T-helper 1 cell (primary cell): Measurements from ENCODE around the gene GRK3.
A peak's percentile ranks its signal among the peaks of the same experiment; 100 is the strongest.
"Not testable (repeated sequence)": the region's sequence is repeated elsewhere in the genome, so short reads cannot be mapped to it uniquely, and the experiment has no call there.

Experiments used
- DNase-seq, 5 donors: peaks; one replicate each; pipeline ENCODE4 v3.0.0-alpha.2; 2012 to 2020

GRK3 gene

DNA sequence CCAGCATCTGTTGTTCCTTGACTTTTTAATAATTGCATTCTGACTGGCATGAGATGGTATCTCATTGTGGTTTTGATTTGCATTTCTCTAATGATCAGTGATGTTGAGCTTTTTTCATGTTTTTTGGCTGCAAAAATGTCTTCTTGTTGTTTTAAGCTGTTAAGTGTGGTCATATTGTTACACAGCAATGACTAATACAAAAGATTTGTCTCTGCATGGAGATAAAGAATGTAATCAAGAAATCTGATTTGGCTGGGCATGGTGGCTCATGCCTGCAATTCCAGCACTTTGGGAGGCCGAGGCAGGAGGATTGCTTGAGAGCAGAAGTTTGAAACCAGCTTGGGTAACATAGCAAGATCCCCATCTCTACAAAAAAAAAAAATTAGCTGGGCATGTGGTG, 12.1 kb upstream of the GRK3 start:
- DNase-seq: not testable (repeated sequence)

DNA sequence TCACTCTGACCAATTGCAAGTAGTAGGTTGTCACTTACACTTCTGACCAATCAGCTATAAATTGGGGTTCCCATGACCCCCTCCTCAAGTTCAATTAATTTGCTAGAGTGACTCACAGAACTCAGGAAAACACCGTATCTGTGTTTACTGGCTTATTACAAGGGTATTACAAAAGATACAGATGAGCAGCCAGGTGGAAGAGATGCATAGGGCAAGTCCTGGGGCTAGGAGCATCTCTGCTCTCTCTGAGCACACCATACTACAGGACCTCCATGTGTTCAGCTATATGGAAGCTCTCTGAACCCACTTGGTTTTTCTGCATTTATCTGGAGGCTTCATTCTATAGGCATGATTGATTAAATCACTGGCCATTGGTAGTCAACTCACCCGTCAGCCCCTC, 11.3 kb upstream of the GRK3 start:
- no peak for DNase-seq

DNA sequence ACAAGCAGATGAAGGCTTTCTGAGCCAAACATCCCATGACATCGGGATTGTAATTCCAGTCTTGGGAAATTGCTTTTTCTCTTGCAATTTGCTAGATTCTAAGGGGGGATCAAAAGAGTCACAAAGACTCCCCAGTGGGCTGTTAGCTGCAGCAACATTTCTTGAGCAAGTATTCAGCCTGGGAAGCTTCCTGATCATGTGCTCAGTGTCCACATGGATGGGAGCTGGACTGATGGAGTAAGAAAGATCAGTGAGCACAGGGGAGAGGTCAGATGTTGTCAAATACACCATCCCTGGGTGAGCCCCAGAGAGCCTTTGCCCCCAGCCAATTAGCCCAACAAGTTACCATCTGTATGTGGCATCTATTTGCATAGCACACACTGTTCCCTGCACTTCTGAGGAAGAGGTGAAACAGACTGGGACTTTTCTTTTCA, 10.2 kb upstream of the GRK3 start:
- DNase-seq: no peak

DNA sequence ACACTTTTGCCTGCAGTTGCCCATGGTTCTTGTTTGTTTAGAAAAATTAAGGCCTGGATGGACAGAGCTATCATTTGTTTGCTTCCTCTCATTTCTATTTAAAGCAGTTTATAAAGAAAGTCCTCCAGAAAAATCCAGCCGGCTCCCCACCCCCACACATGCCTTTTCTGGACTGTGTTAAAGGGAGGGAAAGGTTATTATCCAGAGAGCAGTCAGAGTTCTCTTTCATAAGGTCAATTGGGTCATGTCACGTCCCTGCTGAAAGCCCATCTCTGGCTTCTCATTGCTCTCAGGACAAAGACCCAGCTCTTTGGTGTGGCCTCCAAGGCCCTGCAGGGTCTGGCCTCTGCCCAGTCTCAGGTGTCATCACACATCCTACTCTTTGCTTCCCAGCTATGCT, 9.8 kb upstream of the GRK3 start:
- no peak for DNase-seq

DNA sequence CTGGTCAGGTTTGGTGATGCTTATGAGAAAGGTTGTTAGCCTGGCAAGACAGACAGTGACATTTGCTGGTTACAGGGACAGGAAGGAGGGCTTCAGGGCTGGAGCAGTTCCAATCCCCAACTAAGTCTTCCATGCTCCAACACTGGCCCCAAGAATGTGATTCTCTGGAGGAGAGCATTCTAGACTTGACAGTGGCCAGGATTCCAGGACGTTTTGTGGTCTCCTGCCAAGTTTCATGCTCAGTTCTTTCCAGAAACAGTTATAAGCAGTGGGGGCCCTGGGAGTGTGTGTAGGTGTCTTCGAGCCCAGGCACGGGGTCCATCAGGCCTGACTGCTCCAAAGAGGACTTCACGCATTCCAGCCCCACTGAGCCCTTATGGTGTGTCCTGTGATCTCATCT, 8.9 kb upstream of the GRK3 start:
- DNase-seq: no peak

DNA sequence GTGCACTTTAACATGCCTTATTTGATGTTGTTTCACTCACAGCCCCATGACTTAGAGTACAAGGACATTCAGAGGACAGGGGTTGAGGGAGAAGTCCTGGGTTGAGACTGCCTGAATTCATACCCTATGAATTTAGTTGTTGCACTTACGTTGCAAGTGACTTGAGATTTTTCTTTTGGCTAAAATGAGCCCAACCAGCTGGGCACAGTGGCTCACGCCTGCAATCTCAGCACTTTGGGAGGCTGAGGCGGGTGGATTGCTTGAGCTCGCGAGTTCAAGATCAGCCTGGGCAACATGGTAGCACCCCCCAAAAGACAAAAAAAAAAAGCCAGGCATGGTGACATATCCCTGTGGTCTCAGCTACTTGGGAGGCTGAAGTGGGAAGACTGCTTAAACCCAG, 7.3 kb upstream of the GRK3 start:
- no peak for DNase-seq

DNA sequence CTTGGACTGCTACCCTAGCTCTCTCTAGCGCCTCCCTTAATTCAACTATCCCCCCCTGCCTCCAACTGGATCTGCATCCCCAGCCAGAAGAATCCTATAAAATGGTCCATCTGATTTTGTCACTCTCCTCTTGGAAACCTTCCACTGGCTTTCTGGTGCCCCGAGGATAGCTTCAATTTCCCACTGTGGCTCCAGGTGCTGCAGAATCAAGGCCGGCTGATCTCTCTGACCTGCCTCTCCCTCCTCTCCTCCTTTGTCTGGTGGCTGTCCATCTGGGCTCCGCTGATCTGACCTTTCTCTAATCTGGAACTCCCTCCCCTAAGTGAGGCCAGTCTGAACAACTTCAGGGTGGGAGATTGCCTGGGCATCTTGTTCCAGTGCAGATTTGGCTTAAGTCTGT, 6.1 kb upstream of the GRK3 start:
- no peak for DNase-seq

DNA sequence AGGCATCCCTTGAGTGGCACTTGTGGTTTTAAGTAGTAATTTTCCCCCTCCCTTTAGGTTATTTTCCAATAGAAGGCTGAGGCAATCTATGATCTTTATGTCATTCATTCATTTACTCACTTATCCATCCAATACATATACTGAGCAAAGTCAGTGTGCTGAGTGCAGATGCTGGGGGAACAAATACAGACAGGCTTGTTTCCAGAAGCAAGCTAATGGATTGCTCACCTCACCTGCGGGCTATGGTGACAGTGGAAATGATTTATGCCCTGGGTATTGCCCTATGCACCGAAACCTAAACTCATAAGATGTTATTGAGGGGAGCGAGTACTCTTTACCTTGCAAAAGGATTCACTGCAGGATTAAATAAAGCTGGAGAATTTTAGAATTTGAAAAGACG, 4.6 kb upstream of the GRK3 start:
- not testable (repeated sequence) for DNase-seq

DNA sequence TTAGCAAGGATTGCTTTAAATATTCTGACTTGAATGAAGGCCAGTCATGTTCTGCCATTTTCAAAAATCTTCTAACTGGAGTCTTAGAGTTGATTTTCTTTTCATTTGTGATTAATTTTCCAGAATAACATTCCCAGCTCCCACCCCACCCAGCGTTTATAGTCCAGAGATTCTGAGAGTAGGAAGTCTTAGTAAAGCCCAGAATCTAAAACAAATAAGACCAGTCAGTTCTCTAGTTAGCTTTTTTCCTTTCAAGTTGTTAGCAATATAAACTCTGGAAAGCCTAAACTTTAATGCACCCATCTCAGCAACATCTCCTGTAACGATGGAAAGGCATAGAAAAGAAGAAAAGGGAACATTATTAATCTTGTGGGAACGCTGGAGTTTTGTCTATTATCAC, 3.3 kb upstream of the GRK3 start:
- not testable (repeated sequence) for DNase-seq

DNA sequence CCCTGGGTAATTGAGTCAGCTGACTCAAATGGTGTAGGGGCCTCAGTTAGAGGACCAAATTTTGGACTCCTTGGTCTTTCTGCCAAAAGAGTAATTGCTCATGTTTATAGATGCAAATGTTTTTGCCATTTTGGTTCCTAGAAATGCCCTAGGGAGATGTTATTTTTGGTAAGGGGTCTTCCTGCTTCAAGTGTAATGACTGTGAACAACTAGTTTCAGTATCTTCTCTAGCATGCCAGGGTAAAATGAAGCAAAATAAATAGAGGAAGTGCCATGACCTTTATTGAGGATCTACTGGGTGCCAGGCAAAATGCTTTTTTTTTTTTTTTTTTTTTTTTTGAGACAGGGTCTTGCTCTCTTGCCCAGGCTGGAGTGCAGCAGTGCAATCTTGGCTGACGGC, 2.5 kb upstream of the GRK3 start:
- not testable (repeated sequence) for DNase-seq

DNA sequence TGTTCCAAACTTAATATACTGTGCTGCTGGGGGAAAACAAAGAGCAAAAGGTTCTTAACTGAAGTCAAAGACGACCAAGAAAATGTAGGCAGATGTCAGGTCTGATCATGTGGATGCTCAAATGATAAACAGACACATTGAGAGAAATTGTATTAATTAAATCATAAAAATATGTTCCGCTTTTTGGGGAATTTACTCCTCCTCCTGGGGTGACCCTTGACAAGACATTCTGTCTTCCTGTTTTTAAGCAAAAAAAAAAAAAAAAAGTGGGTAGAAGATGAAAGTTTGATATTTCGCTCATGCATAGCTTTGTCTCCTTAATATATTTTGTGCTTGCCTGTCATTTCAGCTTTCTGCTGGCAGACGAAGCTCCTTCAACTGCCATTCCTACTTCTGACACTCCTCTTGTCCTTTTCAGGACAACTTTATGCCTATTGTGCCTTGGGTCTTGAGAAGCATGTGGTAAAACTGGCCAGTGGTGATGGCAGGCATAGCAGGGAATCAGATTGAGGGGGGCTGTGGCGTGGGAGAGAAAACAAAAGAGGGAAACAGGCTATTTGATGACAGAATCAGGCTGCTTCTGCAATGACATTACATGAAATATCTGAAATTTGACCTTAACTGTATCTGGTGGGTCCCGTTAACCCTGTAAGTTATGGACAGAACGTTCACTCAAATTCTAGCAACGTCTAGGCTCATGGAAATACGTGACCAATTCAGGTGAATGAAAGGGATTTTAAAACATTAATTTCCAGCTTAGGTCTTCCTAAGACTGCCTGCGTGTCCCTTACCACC, 1.3 kb upstream of the GRK3 start:
- not testable (repeated sequence) for DNase-seq

DNA sequence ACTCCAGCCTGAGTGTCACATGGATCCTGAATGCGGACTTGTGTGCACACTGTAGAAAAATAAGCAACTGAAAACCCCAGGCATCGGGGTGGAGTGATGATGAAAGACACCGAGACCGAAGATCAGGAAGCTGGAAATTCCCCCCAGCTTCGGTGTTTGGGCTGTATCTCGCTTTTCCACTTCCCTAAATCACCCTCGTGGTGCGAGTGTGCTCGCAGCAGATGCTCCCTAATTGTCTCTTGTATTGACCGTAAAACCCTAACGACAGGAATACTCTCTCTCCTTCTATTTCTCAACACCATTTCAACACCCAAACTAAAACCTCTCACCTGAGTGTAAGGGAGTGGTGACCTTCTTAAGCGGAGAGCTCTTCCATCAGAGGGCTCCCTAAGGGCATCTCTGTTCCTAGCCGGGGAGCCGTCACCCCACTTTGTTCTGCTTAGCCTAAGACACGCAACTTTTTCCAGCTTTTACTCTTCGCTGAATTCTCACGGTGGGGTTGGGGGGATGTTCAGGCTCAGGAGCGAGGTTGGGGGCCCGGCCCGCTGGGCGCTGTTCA, 635 bp upstream of the GRK3 start:
- peak in 1 of 5 donors; percentile 23 for DNase-seq

DNA sequence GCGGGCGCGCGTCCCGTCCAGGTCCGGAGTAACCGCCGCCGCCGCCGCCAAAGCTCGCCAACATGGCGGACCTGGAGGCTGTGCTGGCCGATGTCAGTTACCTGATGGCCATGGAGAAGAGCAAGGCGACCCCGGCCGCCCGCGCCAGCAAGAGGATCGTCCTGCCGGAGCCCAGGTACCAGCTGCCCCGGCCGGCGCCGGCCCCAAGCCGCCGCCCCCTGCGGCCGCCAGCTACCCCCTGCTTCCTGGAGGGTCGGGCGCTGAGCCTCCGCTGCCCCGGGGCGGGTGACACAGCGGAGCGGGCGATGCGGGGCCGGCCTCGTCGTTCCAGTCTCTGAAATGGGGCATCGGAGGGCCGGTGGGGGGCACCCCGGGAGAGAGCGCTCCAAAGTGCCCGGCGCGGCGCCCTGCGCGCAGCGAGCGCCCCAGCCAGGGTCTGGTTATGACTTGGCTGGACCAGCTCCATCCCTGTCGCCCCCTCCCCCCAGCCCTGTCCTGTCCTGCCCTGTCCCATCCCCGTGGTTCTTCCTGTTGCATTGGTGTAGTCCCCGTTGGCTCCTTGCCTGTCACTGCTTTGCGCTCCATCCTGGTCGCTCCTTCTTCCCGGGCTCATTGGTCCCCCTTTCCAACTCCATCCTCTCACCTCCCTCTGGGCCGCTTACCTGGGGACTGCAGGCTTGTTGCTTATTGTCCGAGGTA, 653 bp downstream of the GRK3 start:
- DNase-seq: peak in 1 of 5 donors; percentile 23

DNA sequence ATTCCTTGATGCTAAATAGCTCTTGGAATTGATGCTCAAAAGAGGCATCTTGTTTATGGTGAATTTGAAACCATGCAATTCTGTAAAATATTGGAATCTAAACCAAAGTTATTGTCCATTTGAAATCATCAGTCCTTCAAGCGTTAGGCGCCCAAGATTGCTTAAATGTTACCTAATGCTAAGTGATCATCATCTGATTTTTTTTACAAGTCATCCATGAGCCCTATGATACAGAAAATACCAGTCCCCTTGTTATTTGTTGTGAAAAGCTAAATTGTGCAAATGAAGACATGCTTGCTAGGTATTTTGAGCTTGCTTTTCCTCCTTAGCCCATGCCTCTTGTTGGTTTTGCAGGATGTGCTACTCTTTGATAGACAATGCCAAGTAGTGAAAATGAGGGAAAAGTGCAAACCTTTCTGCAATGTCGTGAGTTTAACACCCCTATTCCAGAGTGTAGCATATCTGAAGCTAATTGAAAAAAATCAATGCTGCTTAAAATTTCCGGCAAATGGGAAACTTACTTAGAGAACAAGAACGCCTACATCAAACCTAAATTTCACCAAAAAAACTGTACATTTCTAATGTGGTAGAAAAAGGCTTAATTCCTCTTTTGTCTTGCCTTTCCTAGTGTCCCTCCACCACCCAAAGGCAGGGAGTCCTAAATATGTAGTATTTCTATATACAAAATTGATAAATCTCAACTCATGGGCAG, 1.9 kb downstream of the GRK3 start:
- no peak for DNase-seq

DNA sequence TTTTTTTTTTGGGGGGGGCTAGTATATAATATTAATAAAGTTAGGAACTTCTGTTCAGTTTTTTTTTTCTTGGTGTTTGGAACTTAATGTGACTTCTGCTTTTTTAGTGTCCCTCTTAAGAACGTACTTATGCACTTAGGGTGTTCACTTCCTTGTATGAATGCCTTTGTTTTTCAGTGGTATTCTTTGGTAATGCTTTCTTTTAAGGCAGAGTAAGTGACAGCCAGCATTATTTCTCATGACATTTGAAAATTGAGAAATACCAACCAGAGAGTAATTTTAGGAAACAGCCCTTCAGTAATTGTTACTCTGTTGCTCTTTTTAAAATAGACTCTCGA, 2.4 kb downstream of the GRK3 start:
- no peak for DNase-seq

DNA sequence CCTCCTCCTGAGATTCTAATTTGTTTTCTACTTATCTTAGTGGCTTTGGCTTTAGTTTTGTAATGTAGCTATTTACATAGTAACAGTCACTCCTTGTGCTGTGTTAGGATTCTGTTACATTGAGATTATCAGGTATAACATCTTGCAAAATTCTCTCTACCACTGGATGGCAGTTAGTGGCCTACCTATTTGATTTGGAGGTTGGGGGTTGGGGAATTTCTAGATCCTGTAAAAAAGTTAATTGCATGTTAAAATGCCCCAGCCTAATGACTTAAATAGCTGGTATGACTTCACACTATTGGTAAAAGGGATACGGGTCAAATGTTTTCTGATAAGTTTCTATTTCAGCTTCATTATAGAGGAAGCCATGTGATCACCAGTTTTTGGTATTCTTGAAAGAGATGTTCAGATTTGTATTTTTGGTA, 2.8 kb downstream of the GRK3 start:
- peak in 1 of 5 donors; percentile 20 for DNase-seq

DNA sequence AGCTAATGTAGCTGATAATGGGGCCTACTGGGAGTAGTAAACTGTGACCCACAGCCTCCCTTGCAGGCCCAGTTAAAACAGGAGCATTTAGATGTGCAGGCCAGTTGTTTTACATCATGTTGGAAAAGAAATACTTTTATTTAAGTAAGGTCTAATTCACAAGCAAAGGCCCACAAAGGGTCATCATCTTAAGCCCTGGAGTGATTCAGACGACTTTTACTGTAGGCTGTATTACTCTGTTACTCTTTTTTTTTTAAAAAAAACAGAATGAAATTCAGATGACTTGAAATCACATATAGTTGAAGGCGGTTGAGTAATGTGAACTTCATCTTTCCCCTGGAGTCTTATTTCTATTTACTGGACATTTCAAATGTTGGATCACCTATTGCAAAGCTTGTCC, 3.6 kb downstream of the GRK3 start:
- DNase-seq: not testable (repeated sequence)

DNA sequence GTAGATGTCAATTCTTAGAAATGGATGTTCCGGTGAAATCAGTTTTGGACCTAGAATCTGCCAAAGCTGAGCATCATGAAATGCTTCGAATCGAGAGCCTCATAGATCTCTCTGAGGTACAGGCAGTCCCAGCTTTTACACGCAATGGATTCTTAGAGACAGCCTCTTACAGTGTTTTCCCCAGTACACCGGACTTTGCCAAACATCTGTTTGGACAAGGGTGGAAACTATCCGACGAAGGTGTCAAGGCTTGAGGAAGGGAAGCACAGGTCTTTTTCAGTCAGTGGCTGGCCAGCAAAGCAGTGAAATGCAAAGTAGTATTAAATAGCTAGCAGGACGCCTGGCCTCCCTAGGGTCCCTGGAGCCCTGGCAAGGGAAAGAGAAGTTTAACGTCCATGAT, 4.9 kb downstream of the GRK3 start:
- no peak for DNase-seq

DNA sequence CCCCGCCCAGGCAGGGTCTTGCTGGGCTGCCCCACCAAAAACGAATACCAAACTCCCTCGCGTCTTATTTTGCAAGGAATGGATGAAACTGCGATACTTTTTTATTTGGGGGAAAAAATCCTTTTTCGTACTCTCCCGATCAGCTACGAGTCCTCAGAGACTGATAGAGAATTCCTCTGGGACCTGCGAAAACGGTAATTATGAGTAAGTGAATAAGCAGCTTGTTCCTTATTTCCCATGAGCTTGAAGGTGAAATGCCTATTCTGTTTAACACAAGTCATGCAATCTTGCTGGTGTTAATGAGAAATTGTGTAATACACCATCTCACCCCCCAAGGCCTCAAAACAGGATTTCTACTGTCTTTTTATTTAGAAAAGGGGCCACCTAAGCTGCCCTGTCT, 5.5 kb downstream of the GRK3 start:
- no peak for DNase-seq

DNA sequence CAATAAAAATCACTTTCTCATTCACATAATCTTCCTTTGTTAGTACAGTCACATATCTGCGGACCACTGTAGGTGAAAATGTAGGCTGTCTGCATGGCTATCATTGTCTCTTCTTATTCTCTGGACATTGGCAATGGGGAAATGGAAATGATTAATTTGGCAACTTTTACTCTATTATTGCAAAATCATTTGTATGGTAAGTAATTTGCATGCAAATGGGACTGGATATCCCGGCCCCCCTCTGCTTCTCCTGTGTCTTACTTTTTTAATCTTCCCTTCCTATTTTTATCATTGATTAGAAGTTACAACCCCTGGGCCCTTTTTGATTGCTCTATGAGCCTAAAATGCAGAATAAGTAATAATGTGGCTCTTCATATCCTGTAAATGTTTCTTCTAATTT, 6.0 kb downstream of the GRK3 start:
- DNase-seq: no peak

DNA sequence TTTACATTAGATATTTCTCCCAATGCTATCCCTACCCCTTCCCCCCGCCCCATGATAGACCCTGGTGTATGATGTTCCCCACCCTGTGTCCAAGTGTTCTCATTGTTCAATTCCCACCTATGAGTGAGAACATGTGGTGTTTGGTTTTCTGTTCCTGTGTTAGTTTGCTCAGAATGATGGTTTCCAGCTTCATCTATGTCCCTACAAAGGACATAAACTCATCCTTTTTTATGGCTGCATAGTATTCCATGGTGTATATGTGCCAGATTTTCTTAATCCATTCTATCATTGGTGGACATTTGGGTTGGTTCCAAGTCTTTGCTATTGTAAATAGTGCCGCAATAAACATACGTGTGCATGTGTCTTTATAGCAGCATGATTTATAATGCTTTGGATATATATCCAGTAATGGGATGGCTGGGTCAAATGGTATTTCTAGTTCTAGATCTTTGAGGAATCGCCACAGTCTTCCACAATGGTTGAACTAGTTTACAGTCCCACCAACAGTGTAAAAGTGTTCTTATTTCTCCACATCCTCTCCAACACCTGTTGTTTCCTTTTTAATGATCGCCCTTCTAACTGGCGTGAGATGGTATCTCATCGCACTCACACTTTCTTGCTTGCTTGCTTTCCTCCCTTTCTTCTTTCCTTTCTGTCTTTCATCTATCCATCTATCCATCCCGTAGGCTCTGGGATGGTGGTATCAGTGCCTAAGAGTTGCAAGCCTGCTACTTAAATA, 7.7 kb downstream of the GRK3 start:
- DNase-seq: not testable (repeated sequence)

DNA sequence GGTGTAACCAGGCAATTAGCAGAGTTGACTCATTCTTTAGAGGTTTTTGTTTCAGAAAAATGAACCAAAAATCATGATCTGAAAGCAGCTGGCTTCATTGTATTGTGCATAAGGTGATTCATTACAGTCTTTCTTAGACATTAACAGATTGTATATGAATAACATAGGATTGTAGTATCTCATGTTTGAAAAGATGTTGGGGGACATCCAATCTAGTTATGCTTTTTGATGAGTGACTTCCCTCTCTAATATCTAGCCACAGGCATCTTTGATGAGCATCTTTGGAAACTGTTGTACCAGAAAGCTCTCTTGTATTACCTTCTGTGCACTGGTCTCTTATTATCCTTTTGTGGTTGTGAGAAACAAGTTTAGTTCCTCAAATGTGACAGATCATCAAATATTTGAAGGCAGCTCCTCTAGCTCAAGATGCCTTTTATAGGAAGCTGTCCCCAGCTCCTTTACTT, 8.3 kb downstream of the GRK3 start:
- DNase-seq: peak in 1 of 5 donors; percentile 35

DNA sequence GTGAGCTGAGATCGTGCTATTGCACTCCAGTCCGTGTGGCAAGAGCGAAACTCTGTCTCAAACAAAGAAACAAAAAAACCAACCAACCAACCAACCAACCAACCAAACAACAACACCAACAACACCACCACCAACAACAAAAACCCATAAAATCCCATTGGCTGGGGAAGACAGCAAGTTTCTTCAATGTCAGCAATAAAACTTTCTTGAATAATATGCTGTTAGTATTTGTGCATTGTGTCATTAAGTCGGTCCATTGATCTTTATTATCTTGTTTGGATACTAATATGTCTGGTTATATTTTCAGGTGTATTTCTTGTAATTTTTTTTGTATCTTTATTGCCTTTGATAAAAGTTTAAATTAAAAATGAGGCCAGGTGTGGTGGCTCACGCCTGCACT, 9.4 kb downstream of the GRK3 start:
- no peak for DNase-seq
